NCI-H510A (cell line): ENCODE data around the gene HK1.
"Not testable (repeated sequence)": the region's sequence is repeated elsewhere in the genome, so short reads cannot be mapped to it uniquely, and the experiment has no call there.

ENCODE experiments used
- DNase-seq: peaks from one replicate; lab custom pipeline; 2025; lab: John Stamatoyannopoulos, UW

HK1 gene

GRCh38 chr10:69422676-69423075, 144.4 kb downstream of the HK1 start:
- DNase-seq, result no peak

- no peak for DNase-seq
These were observed 146.7 kb downstream of the HK1 start for GRCh38 chr10:69425041-69425440.

DNA sequence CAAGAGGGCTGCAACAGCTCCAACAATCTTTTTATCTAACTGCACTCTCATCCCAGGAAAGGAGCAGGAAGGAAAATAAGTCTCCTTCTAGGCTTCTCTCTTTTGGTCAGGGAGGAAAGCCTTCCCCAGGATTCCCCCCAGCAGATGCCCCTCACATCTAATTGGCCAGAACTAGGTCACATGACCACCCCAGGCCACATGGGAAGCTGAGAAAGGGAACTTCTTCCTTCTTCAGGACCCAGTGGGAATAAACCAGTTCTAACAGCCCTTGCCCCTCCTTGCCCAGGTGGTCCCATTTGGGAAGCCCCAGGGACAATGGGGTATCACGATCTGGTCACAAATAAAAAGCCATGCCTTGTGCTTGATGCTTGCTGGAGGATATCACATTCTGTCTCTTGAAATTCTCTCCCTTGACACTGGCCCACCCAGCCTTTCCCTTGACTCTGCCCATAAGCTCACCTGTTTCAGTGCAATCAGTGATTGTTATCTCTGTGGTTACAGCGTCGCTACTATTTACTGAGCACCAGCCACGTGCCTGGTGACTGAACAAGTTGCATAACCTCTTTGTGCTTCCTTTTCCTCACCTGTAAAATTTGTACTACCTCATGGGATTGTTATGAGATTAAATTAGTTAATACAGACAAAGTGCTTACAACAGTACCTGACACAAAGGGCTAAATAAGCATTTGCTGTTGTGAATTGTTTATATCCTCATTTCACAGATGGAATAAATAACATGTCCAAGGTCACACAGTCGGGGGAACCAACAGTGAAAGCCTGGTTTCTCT, 147.4 kb downstream of the HK1 start:
- DNase-seq, result no peak

DNA sequence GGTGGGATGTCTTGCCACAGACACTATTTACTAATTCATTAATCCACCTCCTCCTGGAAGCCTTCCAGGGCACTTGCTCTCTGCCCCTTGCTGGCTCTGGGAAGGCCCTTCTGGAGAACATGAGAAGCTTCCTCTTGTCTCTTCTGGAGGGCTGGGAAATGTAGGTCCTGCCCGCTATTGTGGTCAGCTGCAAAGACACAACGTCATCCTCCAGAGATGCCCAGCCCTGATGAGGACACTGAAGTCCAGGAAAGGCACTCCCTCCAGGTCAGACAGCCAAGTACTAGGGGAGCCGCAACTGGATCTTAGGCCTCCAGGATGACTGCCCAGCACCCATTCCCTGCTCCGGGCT, 148.1 kb downstream of the HK1 start:
- DNase-seq, result no peak

- DNase-seq, result peak; percentile 55
These were observed 149.9 kb downstream of the HK1 start for GRCh38 chr10:69428165-69428564.

DNA sequence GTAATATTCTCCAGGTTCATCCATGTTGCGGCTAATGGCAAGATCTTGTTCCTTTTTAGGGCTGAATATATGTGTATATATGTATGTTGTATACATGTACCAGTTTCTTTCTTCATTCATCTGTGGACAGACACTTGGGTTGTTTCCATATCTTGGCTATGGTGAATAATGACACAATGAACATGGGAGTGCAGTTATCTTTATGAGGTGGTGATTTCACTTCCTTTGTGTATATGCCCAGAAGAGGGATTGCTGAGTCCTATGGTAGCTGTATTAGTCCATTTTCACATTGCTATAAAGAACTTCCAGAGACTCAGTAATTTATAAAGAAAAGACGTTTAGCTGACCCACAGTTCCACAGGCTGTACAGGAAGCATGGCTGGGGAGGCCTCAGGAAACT, 155.9 kb downstream of the HK1 start:
- no peak for DNase-seq

DNA sequence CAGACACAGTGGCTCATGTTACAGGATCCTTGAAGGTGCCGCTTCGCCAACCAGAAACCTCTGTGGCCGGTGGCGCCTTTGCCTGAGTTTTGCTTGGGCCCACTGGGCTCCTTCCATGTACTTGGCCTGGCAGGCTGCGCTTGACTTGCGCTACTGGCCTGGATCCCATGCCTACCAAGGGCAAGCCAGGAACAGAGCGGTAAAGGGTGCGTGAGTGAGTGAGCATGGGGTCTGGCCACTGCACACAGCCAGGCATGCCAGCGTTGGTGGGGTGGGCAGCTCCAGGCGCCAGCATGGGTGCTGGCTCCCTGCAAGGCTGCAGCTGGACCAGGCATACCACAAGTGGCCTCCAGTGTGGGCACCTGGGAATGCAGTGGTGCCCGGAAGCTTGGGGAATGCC, 156.6 kb downstream of the HK1 start:
- no peak for DNase-seq

GRCh38 chr10:69435966-69436520, 157.7 kb downstream of the HK1 start:
- no peak for DNase-seq

GRCh38 chr10:69437321-69438259, 159.3 kb downstream of the HK1 start:
- no peak for DNase-seq

GRCh38 chr10:69438536-69439349, 160.4 kb downstream of the HK1 start:
- no peak for DNase-seq

- DNase-seq, result no peak
These were observed 161.0 kb downstream of the HK1 start for GRCh38 chr10:69439350-69439739.

DNA sequence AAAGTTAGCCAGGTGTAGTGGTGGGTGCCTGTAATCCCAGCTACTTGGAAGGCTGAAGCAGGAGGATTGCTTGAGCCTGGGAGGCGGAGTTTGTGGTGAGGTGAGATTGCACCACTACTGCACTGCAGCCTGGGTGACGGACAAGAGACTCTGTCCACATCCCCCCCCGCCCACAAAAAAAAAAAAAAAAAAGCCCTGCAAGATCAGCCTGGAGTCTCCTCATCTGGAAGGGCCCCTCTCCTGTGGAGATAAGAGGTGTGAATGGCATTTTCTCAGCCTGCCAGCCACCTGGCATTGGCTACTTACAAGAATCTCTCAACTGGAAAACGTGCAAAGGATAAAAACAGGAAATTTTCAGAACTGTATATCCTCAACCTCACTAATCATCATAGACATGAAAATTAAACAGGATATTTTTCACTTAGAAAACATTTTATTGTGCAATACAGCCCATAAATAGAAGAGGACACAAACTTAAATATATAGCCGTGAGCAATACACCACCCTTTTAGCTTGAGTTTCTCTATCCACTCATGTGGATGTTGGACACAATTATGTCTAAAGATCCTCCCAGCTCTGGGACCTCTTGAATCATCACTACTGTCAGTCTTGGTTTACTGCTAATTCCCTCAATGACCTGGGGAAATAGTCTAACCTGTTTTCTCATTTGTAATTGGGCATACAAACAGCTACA, 161.7 kb downstream of the HK1 start:
- peak; percentile 53 for DNase-seq

GRCh38 chr10:69443354-69443753, 165.1 kb downstream of the HK1 start:
- no peak for DNase-seq

DNA sequence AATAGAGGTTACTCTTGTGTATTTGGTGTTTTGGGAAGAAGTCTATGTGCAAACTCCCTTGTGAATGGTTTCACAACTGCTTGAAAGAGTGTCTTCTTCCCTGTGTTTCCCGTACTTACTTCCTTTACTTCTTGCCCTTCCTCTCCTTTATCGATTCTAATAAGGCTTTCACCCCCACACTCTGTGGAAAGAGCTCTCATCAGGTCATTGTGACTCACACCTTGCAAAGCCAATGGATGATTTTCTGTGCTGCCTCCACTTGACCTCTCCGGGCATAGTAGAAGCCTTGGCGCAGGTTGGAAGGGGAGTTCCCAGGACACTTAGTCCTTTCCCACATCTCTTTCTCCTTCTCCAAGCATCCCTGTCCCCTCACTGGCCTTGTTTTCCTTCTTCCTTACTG, 166.7 kb downstream of the HK1 start:
- DNase-seq, result no peak

DNA sequence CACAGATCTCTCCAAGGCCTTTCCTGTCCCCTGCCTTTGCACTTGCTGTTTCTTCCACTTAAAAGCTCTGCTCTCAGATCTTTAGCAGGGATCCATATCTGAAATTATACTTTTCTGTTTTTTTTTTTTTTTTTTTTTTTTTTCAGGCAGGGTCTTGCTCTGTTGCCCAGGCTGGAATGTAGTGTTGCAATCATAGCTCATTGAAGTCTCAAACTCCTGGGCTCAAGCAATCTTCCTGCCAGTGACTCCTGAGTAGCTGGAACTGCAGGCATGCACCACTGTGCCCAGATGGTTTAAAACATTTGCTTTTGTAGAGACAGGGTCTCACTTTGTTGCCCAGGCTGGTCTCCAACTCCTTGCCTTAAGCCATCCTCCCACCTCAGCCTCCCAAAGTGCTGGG, 167.9 kb downstream of the HK1 start:
- no peak for DNase-seq

- DNase-seq, result no peak
These were observed 168.4 kb downstream of the HK1 start for GRCh38 chr10:69446650-69447151.

GRCh38 chr10:69449841-69450240, 171.5 kb downstream of the HK1 start:
- DNase-seq, result peak; percentile 61

- not testable (repeated sequence) for DNase-seq
These were observed 172.1 kb downstream of the HK1 start for GRCh38 chr10:69450395-69450794.

GRCh38 chr10:69451209-69451783, 173.0 kb downstream of the HK1 start, which contains the start of gene TSPAN15:
TSPAN15 (plus strand) TSS chr10:69451465; CDS start chr10:69451595, 130 bp downstream.
- DNase-seq, result peak; percentile 94
